Fibroblast of lung (primary cell): ENCODE results near the gene GPR137. TPM values are rescaled to one million over a fixed set of nuclear protein-coding genes. Genes with fewer than 3 reads are reported as not detected.
A peak's percentile ranks its signal among the peaks of the same experiment; 100 is the strongest.

Experiments used
- DNase-seq, 2 donors: peaks; one replicate each; pipeline versions ENCODE4 v3.0.0 to v3.0.0-alpha.2; 2010; ENCODE audit warnings: low read depth in 2 of 2
- H2AFZ ChIP-seq: 2 replicates; pipeline ENCODE4 v1.5.1; 2012; ENCODE audit warnings: low read length, control low read depth, inconsistent platforms
- H3K27ac ChIP-seq: 2 replicates; pipeline ENCODE4 v1.5.1; 2011; ENCODE audit warnings: low read length, control low read depth; ENCODE audit not compliant: insufficient read depth
- H3K27me3 ChIP-seq: 2 replicates; pipeline ENCODE4 v1.5.1; 2011; ENCODE audit warnings: mild to moderate bottlenecking, low read length; ENCODE audit not compliant: control insufficient read depth, insufficient read depth
- H3K36me3 ChIP-seq: 2 replicates; pipeline ENCODE4 v1.5.1; 2011; ENCODE audit warnings: low read length; ENCODE audit not compliant: control insufficient read depth, insufficient read depth
- H3K4me1 ChIP-seq: 2 replicates; pipeline ENCODE4 v1.5.1; 2011; ENCODE audit warnings: low read length; ENCODE audit not compliant: control insufficient read depth, insufficient read depth; ENCODE audit errors: extremely low read depth
- H3K4me2 ChIP-seq: 2 replicates; pipeline ENCODE4 v1.5.1; 2011; ENCODE audit warnings: low read length, control low read depth; ENCODE audit not compliant: insufficient read depth; ENCODE audit errors: extremely low read depth
- H3K4me3 ChIP-seq, 4 experiments: fragments of 200-600 bp in 1 of 4; sonication (generic) in 1 of 4; replicated peaks in 1 of 4; 2 replicates each; pipeline ENCODE4 v1.5.1; 2011 to 2016; ENCODE audit warnings: low read length in 4 of 4, low read depth in 3 of 4, mild to moderate bottlenecking in 3 of 4, control low read depth in 2 of 4, inconsistent platforms in 1 of 4, mixed read lengths in 1 of 4; ENCODE audit not compliant: insufficient read depth in 1 of 4; ENCODE audit errors: control extremely low read depth in 1 of 4
- H3K79me2 ChIP-seq: 2 replicates; pipeline ENCODE4 v1.5.1; 2012; ENCODE audit warnings: mild to moderate bottlenecking, low read length, inconsistent platforms; ENCODE audit not compliant: control insufficient read depth, insufficient read depth
- H3K9ac ChIP-seq: 2 replicates; pipeline ENCODE4 v1.5.1; 2011; ENCODE audit warnings: mild to moderate bottlenecking, low read length, control low read depth; ENCODE audit not compliant: insufficient read depth
- H3K9me3 ChIP-seq: 2 replicates; pipeline ENCODE4 v1.5.1; 2012; ENCODE audit warnings: low read depth, low read length; ENCODE audit not compliant: control insufficient read depth, insufficient read depth
- H4K20me1 ChIP-seq: 2 replicates; pipeline ENCODE4 v1.5.1; 2011; ENCODE audit warnings: low read length; ENCODE audit not compliant: control insufficient read depth, insufficient read depth; ENCODE audit errors: extremely low read depth
- CTCF ChIP-seq, 2 donors: IDR thresholded peaks in 1 of 2; conservative IDR thresholded peaks in 1 of 2; 1 replicate in 1 of 2; 2 replicates in 1 of 2; pipeline ENCODE4 v1.5.1; 2011 to 2012; ENCODE audit warnings: low read length in 2 of 2, control low read depth in 1 of 2, inconsistent platforms in 1 of 2, low read depth in 1 of 2, mild to moderate bottlenecking in 1 of 2
- EZH2 ChIP-seq: IDR thresholded peaks from 2 replicates; pipeline ENCODE4 v1.5.1; 2012; ENCODE audit warnings: low read length, control low read depth, mild to moderate bottlenecking; ENCODE audit errors: missing control alignments
- polyA plus RNA-seq, 2 donors: library from polyadenylated mRNA; depleted of rRNA in 1 of 2; stranded (reverse) in 1 of 2; unstranded in 1 of 2; fragments of >200 nt; gene quantifications; 2 replicates each; pipeline ENCODE4 v1.2.1, GENCODE V29; 2011 to 2012; ENCODE audit warnings: missing spikeins in 1 of 2
- total RNA-seq: library from RNA; depleted of rRNA; stranded (reverse); fragments of >200 nt; gene quantifications from 2 replicates; pipeline ENCODE4 v1.2.1, GENCODE V29; 2014

Gene GPR137
- total and polyA plus RNA-seq, 2 donors (not counting 1 experiment from before 2014, with no cell fraction given), result 10.7 to 10.9 TPM

- H3K4me1 ChIP-seq, result no peaks in the 10 kb centered on the region
- peak within 1 kb of the TSS; percentile 93 for H3K4me2 ChIP-seq
- peaks cover 14% of the 10 kb centered on the region for H3K36me3 ChIP-seq
- H3K4me3 ChIP-seq, result peak within 1 kb of the TSS; percentile 73 to 97 (median 76)
- no peaks in the 10 kb centered on the region for H3K9me3 ChIP-seq
- no peaks in the 10 kb centered on the region for H4K20me1 ChIP-seq
- peak within 1 kb of the TSS; percentile 51 for H2AFZ ChIP-seq
- TF ChIP-seq EZH2, result no peak
- TF ChIP-seq CTCF (conservative IDR thresholded peaks at IDR 0.05 in 1 of 2, IDR thresholded peaks at IDR 0.05 in 1 of 2; ENCODE audit: low read depth in 1 of 2, low read length in 2 of 2), result no peak
- peak within 1 kb of the TSS; percentile 97 for H3K27ac ChIP-seq
- H3K27me3 ChIP-seq, result no peaks in the 10 kb centered on the region
- peak within 1 kb of the TSS; percentile 92 for H3K9ac ChIP-seq
- peaks cover 13% of the 10 kb centered on the region for H3K79me2 ChIP-seq
- peak; percentile 92 to 96 for DNase-seq
These were observed 32.5 kb downstream of the GPR137 start, which contains the start of gene PRDX5 for GRCh38 chr11:64317961-64318765. PRDX5 (plus strand) TSS chr11:64318121; CDS start chr11:64318216, 95 bp downstream.

GRCh38 chr11:64318766-64319761 lies 33.4 kb downstream of the GPR137 start:
- peak overlapping the region; percentile 73 to 97 (median 76) for H3K4me3 ChIP-seq
- no peak for TF ChIP-seq EZH2
- TF ChIP-seq CTCF (conservative IDR thresholded peaks at IDR 0.05 in 1 of 2, IDR thresholded peaks at IDR 0.05 in 1 of 2; ENCODE audit: low read depth in 1 of 2, low read length in 2 of 2), result no peak
- H3K27me3 ChIP-seq, result no peaks in the 10 kb centered on the region
- H3K9me3 ChIP-seq, result no peaks in the 10 kb centered on the region
- no peak overlapping the region for H3K27ac ChIP-seq
- peak overlapping the region; percentile 92 for H3K9ac ChIP-seq
- H2AFZ ChIP-seq, result no peak overlapping the region
- H3K79me2 ChIP-seq, result peaks cover 13% of the 10 kb centered on the region
- H4K20me1 ChIP-seq, result no peaks in the 10 kb centered on the region
- no peak for DNase-seq
- H3K4me1 ChIP-seq, result no peaks in the 10 kb centered on the region
- peak overlapping the region; percentile 93 for H3K4me2 ChIP-seq
- peaks cover 14% of the 10 kb centered on the region for H3K36me3 ChIP-seq

- TF ChIP-seq CTCF (conservative IDR thresholded peaks at IDR 0.05 in 1 of 2, IDR thresholded peaks at IDR 0.05 in 1 of 2; ENCODE audit: low read depth in 1 of 2, low read length in 2 of 2) (no peak), EZH2 (no peak)
- no peak for DNase-seq
- H3K9me3 ChIP-seq, result no peaks in the 10 kb centered on the region
- no peak overlapping the region for H3K4me2 ChIP-seq
- no peaks in the 10 kb centered on the region for H3K27me3 ChIP-seq
- H3K4me3 ChIP-seq, result no peak overlapping the region
- H4K20me1 ChIP-seq, result no peaks in the 10 kb centered on the region
- no peak overlapping the region for H3K27ac ChIP-seq
- no peaks in the 10 kb centered on the region for H3K4me1 ChIP-seq
- no peak overlapping the region for H3K9ac ChIP-seq
- H2AFZ ChIP-seq, result no peak overlapping the region
- H3K79me2 ChIP-seq, result peaks cover 13% of the 10 kb centered on the region
- peaks cover 5% of the 10 kb centered on the region for H3K36me3 ChIP-seq
These were observed 34.9 kb downstream of the GPR137 start for GRCh38 chr11:64320556-64320955.
